NT2/D1 (cell line): Measurements from ENCODE around the gene PTPRB.

Experiments
- YY1 ChIP-seq: IDR thresholded peaks from 2 replicates; pipeline ENCODE4 v1.6.1; 2011; ENCODE audit not compliant: insufficient read length, insufficient read depth
- ZNF274 ChIP-seq: IDR thresholded peaks from 2 replicates; pipeline ENCODE4 v1.6.1; 2011; ENCODE audit warnings: mild to moderate bottlenecking, low read depth, low read length

DNA sequence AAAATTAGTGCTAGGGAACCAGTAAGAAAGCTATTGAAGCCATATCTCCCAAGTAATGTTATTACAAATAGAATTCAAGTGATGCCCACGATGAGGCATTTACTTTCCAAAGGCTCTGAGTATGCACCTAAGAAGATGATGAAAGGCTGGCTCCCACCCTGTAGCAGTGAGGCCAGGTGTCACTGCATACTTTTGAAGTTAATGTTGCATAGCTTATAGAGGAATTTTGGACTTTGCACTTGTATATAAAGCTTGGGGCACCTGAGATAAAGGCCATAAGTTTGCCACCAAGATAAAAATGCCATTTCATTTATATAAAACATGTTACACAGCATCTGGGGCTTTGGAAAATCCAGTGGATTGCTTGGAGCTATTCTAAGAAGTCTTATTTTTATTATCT is 96.2 kb downstream of the PTPRB start:
- TF ChIP-seq ZNF274 (no peak), YY1 (no peak)
